ENCODE measurements around the gene CPNE9. TPM values are rescaled to one million over a fixed set of nuclear protein-coding genes. Genes with fewer than 3 reads are reported as not detected.

CPNE9 gene
- total and polyA plus RNA-seq, 2 of the 13 experiments (the other 11 are each of a cell fraction or from before 2014, with no cell fraction given), result 0.20 TPM; not detected in 1

DNA sequence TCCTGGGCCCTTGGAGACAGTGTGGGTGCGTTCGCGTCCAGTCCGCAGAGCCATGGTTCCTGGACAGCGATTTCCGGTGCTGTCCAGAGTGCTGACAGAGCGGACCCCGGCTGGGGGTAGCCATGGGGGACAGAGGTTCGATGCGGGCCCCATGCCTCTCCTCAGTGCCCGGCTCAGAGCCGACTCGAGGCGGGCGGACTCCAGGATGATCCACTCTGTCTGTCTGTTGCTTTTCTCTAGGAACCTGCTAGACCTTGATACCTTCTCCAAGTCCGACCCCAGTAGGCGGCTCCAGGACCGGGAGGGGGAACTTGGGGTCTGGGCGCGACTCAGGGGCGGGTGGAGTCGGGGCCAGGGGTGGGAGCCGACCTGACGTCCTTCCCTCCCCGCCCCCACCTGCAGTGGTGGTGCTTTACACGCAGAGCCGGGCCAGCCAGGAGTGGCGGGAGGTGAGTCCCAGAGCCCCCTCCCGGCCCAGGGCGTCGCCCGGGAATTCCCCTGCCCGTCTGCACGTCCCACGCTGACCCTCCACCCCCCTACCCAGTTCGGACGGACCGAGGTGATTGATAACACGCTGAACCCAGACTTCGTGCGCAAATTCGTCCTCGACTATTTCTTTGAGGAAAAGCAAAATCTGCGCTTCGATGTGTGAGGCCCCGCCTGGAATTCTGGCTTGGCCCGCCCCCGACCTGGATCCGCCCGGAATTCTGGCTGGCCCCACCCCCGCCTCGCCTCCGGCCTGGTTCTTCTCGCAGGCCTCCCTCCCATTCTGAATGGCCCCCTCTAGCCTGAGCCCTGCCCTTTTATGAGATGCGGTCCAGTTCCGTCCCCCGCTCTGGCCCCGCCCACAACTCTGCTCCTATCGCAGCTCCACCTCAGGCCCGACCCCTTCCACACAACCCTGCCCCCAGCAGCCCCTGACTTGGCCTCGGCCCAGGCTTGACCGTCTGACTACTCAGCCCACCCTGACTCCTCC lies 1.0 kb downstream of the CPNE9 start (continued):
- TF ChIP-seq, protein P1, sequence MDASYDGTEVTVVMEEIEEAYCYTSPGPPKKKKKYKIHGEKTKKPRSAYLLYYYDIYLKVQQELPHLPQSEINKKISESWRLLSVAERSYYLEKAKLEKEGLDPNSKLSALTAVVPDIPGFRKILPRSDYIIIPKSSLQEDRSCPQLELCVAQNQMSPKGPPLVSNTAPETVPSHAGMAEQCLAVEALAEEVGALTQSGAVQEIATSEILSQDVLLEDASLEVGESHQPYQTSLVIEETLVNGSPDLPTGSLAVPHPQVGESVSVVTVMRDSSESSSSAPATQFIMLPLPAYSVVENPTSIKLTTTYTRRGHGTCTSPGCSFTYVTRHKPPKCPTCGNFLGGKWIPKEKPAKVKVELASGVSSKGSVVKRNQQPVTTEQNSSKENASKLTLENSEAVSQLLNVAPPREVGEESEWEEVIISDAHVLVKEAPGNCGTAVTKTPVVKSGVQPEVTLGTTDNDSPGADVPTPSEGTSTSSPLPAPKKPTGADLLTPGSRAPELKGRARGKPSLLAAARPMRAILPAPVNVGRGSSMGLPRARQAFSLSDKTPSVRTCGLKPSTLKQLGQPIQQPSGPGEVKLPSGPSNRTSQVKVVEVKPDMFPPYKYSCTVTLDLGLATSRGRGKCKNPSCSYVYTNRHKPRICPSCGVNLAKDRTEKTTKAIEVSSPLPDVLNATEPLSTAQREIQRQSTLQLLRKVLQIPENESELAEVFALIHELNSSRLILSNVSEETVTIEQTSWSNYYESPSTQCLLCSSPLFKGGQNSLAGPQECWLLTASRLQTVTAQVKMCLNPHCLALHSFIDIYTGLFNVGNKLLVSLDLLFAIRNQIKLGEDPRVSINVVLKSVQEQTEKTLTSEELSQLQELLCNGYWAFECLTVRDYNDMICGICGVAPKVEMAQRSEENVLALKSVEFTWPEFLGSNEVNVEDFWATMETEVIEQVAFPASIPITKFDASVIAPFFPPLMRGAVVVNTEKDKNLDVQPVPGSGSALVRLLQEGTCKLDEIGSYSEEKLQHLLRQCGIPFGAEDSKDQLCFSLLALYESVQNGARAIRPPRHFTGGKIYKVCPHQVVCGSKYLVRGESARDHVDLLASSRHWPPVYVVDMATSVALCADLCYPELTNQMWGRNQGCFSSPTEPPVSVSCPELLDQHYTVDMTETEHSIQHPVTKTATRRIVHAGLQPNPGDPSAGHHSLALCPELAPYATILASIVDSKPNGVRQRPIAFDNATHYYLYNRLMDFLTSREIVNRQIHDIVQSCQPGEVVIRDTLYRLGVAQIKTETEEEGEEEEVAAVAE (CRISPR knock-in tag; IDR thresholded peaks at IDR 0.05; ENCODE audit: borderline replicate concordance), result peak; percentile 85; the same call in 1 of the 2 replicates
- peak; percentile 65 for TF ChIP-seq SAP130 (CRISPR knock-in tag; IDR thresholded peaks at IDR 0.05; ENCODE audit: low read depth)
- TF ChIP-seq ZNF274 (CRISPR knock-in tag; IDR thresholded peaks at IDR 0.05), result peak; percentile 62; the same call in 1 of the 2 replicates
- TF ChIP-seq KDM2A (CRISPR knock-in tag; IDR thresholded peaks at IDR 0.05; ENCODE audit: borderline replicate concordance, low read depth), result peak; percentile 73; the same call in 1 of the 2 replicates
- TF ChIP-seq RARA (CRISPR knock-in tag; IDR thresholded peaks at IDR 0.05), result peak; percentile 65
- 0 out of 2 replicates have a peak, but pooled peaks have one; percentile 58 for TF ChIP-seq ZC3H13 (CRISPR knock-in tag; IDR thresholded peaks at IDR 0.05)
- peak; percentile 95 for TF ChIP-seq ETV6 (CRISPR knock-in tag; conservative IDR thresholded peaks at IDR 0.05)
- peak; percentile 95 for TF ChIP-seq ZSCAN9 (CRISPR knock-in tag; IDR thresholded peaks at IDR 0.05; ENCODE audit: borderline replicate concordance)
- TF ChIP-seq, protein P2, sequence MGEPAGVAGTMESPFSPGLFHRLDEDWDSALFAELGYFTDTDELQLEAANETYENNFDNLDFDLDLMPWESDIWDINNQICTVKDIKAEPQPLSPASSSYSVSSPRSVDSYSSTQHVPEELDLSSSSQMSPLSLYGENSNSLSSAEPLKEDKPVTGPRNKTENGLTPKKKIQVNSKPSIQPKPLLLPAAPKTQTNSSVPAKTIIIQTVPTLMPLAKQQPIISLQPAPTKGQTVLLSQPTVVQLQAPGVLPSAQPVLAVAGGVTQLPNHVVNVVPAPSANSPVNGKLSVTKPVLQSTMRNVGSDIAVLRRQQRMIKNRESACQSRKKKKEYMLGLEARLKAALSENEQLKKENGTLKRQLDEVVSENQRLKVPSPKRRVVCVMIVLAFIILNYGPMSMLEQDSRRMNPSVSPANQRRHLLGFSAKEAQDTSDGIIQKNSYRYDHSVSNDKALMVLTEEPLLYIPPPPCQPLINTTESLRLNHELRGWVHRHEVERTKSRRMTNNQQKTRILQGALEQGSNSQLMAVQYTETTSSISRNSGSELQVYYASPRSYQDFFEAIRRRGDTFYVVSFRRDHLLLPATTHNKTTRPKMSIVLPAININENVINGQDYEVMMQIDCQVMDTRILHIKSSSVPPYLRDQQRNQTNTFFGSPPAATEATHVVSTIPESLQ (CRISPR knock-in tag; conservative IDR thresholded peaks at IDR 0.05), result 0 out of 2 replicates have a peak, but pooled peaks have one; percentile 69
- TF ChIP-seq, protein P3, sequence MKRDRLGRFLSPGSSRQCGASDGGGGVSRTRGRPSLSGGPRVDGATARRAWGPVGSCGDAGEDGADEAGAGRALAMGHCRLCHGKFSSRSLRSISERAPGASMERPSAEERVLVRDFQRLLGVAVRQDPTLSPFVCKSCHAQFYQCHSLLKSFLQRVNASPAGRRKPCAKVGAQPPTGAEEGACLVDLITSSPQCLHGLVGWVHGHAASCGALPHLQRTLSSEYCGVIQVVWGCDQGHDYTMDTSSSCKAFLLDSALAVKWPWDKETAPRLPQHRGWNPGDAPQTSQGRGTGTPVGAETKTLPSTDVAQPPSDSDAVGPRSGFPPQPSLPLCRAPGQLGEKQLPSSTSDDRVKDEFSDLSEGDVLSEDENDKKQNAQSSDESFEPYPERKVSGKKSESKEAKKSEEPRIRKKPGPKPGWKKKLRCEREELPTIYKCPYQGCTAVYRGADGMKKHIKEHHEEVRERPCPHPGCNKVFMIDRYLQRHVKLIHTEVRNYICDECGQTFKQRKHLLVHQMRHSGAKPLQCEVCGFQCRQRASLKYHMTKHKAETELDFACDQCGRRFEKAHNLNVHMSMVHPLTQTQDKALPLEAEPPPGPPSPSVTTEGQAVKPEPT (CRISPR knock-in tag; IDR thresholded peaks at IDR 0.05; ENCODE audit: low read depth), result no peak
- TF ChIP-seq ZMYM2 (CRISPR knock-in tag; IDR thresholded peaks at IDR 0.05), result no peak
- TF ChIP-seq HOXA9 (CRISPR knock-in tag; IDR thresholded peaks at IDR 0.05; ENCODE audit: borderline replicate concordance), result peak; percentile 63; the same call in 1 of the 2 replicates
- 0 out of 2 replicates have a peak, but pooled peaks have one; percentile 66 for TF ChIP-seq TEAD2 (CRISPR knock-in tag; IDR thresholded peaks at IDR 0.05)
- TF ChIP-seq MIER2 (CRISPR knock-in tag; IDR thresholded peaks at IDR 0.05), result peak; percentile 97
- 0 out of 2 replicates have a peak, but pooled peaks have one; percentile 63 for TF ChIP-seq FOXM1 (CRISPR knock-in tag; IDR thresholded peaks at IDR 0.05)
- 0 out of 2 replicates have a peak, but pooled peaks have one; percentile 46 for TF ChIP-seq ZNF263 (CRISPR knock-in tag; IDR thresholded peaks at IDR 0.05)
- TF ChIP-seq, protein P4, sequence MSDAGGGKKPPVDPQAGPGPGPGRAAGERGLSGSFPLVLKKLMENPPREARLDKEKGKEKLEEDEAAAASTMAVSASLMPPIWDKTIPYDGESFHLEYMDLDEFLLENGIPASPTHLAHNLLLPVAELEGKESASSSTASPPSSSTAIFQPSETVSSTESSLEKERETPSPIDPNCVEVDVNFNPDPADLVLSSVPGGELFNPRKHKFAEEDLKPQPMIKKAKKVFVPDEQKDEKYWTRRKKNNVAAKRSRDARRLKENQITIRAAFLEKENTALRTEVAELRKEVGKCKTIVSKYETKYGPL (CRISPR knock-in tag; IDR thresholded peaks at IDR 0.05), result peak; percentile 48; the same call in 1 of the 2 replicates
- TF ChIP-seq, protein P5, sequence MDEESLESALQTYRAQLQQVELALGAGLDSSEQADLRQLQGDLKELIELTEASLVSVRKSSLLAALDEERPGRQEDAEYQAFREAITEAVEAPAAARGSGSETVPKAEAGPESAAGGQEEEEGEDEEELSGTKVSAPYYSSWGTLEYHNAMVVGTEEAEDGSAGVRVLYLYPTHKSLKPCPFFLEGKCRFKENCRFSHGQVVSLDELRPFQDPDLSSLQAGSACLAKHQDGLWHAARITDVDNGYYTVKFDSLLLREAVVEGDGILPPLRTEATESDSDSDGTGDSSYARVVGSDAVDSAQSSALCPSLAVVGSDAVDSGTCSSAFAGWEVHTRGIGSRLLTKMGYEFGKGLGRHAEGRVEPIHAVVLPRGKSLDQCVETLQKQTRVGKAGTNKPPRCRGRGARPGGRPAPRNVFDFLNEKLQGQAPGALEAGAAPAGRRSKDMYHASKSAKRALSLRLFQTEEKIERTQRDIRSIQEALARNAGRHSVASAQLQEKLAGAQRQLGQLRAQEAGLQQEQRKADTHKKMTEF (CRISPR knock-in tag; IDR thresholded peaks at IDR 0.05), result 0 out of 2 replicates have a peak, but pooled peaks have one; percentile 24

Measured in HepG2 (cell line).